GM15510 (cell line): Measurements from ENCODE around the gene GPR62.

ENCODE experiments used
- POLR2A ChIP-seq: IDR thresholded peaks from 3 replicates; pipeline ENCODE4 v1.6.1; 2011; ENCODE audit warnings: borderline replicate concordance; ENCODE audit not compliant: insufficient read length; ENCODE audit errors: extremely low read depth

GPR62 gene

DNA sequence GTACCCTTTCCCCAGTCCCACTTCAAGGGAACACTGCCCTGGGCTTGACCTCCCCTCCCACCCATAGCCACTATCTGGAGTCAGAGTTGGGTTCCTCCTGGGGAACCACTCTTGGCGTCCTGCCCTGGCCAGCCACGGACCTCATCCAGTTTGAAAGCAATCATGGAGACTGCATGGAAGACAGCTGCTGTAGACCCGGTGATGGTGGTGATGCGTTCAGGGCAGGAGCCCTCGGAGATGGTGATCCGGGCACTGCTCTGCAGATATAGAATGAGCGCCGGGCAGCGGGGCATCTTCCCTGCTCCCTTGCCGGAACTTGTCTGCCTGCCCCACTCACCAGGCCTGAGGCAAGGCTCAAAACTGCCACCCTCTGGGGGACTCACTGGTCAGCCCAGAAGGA is 5.2 kb downstream of the GPR62 start:
- TF ChIP-seq POLR2A = no peak

- TF ChIP-seq POLR2A = no peak
Measured at GRCh38 chr3:51961011-51961410, 5.8 kb downstream of the GPR62 start.

GRCh38 chr3:51961602-51962569 is 6.7 kb downstream of the GPR62 start:
- TF ChIP-seq POLR2A = no peak

GRCh38 chr3:51962854-51963530 is 7.8 kb downstream of the GPR62 start:
- no peak for TF ChIP-seq POLR2A

GRCh38 chr3:51963951-51964451 is 8.8 kb downstream of the GPR62 start:
- no peak for TF ChIP-seq POLR2A

DNA sequence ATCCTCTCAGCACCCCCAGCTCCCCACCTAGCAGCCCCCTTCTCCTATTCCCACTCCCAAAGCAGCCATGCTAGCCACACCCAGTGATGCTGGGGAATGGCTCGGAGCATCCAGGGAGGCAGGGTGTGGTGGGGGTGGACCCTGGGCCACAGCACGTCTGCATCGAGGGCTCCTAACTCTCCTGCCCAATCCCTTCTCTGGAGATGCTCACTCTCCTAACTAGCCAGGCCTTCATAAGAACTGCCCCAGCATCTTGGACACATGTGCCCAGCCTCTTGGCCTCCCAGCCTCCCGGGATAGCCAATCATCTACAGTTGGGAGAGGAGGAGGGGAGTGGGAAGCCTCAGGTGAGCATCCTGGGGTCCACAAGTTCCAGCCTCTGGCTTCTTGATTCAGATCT is 9.3 kb downstream of the GPR62 start:
- TF ChIP-seq POLR2A = no peak

DNA sequence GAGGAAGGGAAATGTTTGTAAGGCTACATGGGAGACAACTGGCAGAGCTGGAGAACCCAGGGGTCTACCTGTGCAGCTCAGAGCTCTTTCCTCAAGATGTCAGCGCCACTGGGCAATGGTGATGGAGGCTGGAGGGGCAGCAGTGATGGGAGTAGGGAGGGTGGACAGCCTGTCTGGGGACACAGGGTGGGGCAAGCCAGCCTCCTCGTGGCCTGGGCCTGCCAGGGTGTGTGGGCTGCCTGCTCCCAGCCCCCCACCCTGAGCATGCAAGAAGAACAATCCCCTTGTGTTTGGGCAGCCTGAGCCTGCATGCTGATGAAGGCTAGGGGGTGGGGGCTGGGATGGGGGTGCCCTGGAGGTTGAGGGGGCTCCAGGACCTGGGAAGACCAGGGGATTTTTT is 10.8 kb downstream of the GPR62 start:
- TF ChIP-seq POLR2A = no peak

- TF ChIP-seq POLR2A = no peak
Measured at GRCh38 chr3:51966486-51966885, 11.3 kb downstream of the GPR62 start.

GRCh38 chr3:51966922-51967383 is 11.8 kb downstream of the GPR62 start:
- no peak for TF ChIP-seq POLR2A

GRCh38 chr3:51967384-51968169 is 12.4 kb downstream of the GPR62 start, which contains the start of gene PCBP4:
PCBP4 (minus strand) TSS chr3:51967454; CDS start chr3:51961240, 6,214 bp downstream.
- peak; percentile 37 for TF ChIP-seq POLR2A

GRCh38 chr3:51968170-51968775 is 13.1 kb downstream of the GPR62 start:
- no peak for TF ChIP-seq POLR2A

- no peak for TF ChIP-seq POLR2A
Measured at GRCh38 chr3:51968883-51969678, 13.9 kb downstream of the GPR62 start.

- no peak for TF ChIP-seq POLR2A
Measured at GRCh38 chr3:51969841-51970240, 14.7 kb downstream of the GPR62 start.
